ENCODE measurements around the gene SLC9A3.

The SLC9A3 gene

DNA sequence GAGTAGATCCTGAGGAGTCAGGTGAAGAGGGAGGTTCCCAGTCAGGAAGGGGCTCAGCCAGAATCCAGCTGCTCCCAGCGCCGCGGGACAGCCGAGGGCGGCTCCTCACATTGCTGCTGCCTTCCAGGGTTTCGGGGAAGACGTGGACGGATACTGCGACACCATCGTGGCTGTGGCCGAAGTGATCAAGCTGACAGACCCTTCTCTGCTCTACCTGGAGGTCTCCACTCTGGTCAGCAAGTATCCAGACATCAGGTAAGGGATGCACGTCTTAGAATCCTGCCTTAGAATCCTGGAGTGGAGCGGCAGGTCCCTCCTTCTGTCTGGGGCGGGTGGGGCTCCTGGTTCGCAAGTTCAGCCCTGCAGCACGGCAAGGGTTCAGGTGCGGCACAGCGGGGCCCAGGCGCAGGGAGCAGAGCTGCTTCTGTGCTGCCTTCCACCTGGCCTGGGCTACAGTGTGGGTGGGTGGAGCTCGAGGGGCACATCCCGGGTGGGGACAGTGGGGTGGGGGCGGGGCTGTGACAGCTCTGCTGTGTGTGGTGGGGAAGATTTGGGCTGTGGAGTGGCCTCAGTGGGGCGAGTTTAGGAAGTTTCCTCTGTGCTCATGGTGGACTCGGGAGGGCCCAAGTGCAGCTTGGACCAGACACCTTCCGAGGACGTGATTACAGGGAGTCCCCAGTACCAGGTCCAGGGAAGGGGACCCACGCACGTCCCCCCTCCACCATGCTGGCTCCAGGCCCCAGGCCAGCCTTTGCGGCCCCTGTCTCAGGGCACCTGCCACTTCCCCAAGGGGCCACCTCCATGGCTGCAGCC lies 58.5 kb downstream of the SLC9A3 start:
- Histone ChIP-seq H3K4me1 (ENCODE audit: insufficient read depth, low read length) (peaks cover under 1% of the 10 kb centered on the region), H3K36me3 (ENCODE audit: insufficient read depth, low read length) (peaks cover 11% of the 10 kb centered on the region), H3K27ac (ENCODE audit: low read depth, low read length) (no peak overlapping the region), H3K27me3 (ENCODE audit: control insufficient read depth in 1 of 2, insufficient read depth in 2 of 2, low read length in 2 of 2) (no peaks in the 10 kb centered on the region), H3K4me3 (ENCODE audit: low read depth in 1 of 2, low read length in 2 of 2) (no peak overlapping the region), H3K9ac (ENCODE audit: low read length) (no peak overlapping the region), H3K9me3 (ENCODE audit: low read length) (no peaks in the 10 kb centered on the region)

DNA sequence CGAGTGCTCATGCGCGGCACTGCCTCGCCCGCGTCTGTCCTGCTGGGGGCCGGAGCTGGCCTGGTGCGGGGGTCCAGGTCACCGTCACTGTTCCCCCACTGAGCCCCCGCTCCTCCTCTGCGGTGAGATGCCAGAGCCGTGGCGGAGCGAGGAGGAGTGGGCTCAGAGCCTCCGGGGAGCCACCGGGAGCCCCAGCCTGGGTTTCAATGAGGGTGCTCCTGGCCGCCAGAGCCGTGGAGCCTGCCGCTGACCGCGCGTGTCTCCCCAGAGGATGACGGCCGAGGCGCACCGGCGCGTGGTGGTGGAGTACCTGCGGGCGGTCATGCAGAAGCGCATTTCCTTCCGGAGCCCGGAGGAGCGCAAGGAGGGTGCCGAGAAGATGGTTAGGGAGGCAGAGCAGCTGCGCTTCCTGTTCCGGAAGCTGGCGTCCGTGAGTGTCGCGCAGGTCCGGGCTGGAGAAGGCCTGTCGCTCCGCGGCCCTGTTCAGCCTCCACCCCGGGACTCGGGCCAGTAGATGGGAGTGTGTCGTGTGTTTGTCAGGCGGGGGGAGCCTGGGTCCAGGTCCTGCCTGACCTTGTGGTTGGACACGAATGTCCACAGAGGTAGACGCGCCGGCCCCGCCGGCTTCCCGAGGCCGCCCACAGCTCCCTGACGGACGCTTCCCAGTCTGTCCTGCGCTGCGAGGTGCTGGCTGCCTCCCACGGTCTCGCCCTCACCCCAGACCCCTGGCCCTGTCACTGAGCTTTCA lies 59.2 kb downstream of the SLC9A3 start:
- H3K9me3 ChIP-seq (ENCODE audit: low read length): no peaks in the 10 kb centered on the region
- no peaks in the 10 kb centered on the region for H3K27me3 ChIP-seq (ENCODE audit: control insufficient read depth in 1 of 2, insufficient read depth in 2 of 2, low read length in 2 of 2)
- H3K4me3 ChIP-seq (ENCODE audit: low read depth in 1 of 2, low read length in 2 of 2): no peak overlapping the region
- H3K4me1 ChIP-seq (ENCODE audit: insufficient read depth, low read length): no peaks in the 10 kb centered on the region
- H3K36me3 ChIP-seq (ENCODE audit: insufficient read depth, low read length): peaks cover 19% of the 10 kb centered on the region
- H3K9ac ChIP-seq (ENCODE audit: low read length): no peak overlapping the region
- no peak overlapping the region for H3K27ac ChIP-seq (ENCODE audit: low read depth, low read length)

DNA sequence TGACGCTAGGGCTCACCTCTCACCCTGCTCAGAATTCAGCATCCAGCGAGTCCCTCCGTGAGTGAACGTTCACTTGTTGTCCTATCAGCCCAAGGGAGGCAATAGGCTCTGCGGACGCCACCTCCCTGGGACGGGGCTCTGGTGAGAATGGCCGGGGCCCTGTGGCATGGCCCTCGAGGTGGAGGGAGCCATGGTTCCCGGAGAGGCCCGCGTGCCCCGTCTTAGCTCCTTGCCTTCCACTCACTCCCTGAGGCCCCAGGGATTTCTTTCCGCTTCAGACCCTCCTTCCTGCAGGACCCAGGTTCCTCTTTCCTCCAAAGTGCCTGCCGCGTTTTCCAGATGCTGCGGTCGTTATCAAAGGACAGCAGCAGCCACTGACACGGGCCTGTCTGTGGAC lies 59.8 kb downstream of the SLC9A3 start:
- Histone ChIP-seq H3K27ac (ENCODE audit: low read depth, low read length) (no peak overlapping the region), H3K27me3 (ENCODE audit: control insufficient read depth in 1 of 2, insufficient read depth in 2 of 2, low read length in 2 of 2) (no peaks in the 10 kb centered on the region), H3K9me3 (ENCODE audit: low read length) (no peaks in the 10 kb centered on the region), H3K4me3 (ENCODE audit: low read depth in 1 of 2, low read length in 2 of 2) (no peak overlapping the region), H3K9ac (ENCODE audit: low read length) (no peak overlapping the region), H3K4me1 (ENCODE audit: insufficient read depth, low read length) (no peaks in the 10 kb centered on the region), H3K36me3 (ENCODE audit: insufficient read depth, low read length) (peaks cover 24% of the 10 kb centered on the region)

DNA sequence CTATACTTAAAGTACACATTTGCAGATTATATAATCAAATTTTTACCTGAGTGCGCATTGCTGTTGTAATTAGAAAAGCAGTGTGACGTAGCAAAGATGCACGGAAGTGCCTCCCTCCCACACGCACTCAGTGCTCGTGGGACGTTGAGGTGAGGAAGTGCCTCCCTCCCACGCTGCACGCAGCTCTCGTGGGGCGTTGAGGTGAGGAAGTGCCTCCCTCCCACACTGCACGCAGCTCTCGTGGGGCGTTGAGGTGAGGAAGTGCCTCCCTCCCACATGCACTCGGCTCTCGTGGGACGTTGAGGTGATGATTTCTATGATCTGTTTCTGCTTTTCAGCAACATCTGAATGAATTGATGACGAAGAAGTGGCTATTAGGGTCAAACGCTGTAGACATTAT lies 60.3 kb downstream of the SLC9A3 start:
- Histone ChIP-seq H3K4me3 (ENCODE audit: low read depth in 1 of 2, low read length in 2 of 2) (no peak overlapping the region), H3K4me1 (ENCODE audit: insufficient read depth, low read length) (no peaks in the 10 kb centered on the region), H3K9ac (ENCODE audit: low read length) (no peak overlapping the region), H3K27me3 (ENCODE audit: control insufficient read depth in 1 of 2, insufficient read depth in 2 of 2, low read length in 2 of 2) (no peaks in the 10 kb centered on the region), H3K36me3 (ENCODE audit: insufficient read depth, low read length) (peaks cover 28% of the 10 kb centered on the region), H3K27ac (ENCODE audit: low read depth, low read length) (no peak overlapping the region), H3K9me3 (ENCODE audit: low read length) (no peaks in the 10 kb centered on the region)

DNA sequence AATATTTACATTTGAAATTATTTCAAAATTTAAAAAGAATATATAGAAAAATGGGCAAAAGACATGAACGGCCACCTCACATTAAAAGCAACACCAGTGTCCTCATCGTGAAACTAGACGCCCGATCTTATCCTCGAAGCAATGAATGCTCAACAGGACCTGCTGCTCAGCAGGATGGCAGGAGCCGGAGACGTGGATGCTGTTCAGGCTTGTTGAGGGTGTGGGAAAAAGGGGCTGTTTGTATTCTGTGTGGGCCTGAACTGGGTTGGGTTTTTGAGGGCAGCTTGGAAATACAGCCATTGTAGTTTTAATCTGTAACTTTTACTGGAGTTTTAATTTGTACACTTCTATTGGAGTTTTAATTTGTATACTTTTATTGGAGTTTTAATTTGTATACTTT lies 60.9 kb downstream of the SLC9A3 start:
- Histone ChIP-seq H3K27ac (ENCODE audit: low read depth, low read length) (no peak overlapping the region), H3K27me3 (ENCODE audit: control insufficient read depth in 1 of 2, insufficient read depth in 2 of 2, low read length in 2 of 2) (no peaks in the 10 kb centered on the region), H3K9me3 (ENCODE audit: low read length) (no peaks in the 10 kb centered on the region), H3K9ac (ENCODE audit: low read length) (no peak overlapping the region), H3K4me3 (ENCODE audit: low read depth in 1 of 2, low read length in 2 of 2) (no peak overlapping the region), H3K4me1 (ENCODE audit: insufficient read depth, low read length) (no peaks in the 10 kb centered on the region), H3K36me3 (ENCODE audit: insufficient read depth, low read length) (peaks cover 28% of the 10 kb centered on the region)

DNA sequence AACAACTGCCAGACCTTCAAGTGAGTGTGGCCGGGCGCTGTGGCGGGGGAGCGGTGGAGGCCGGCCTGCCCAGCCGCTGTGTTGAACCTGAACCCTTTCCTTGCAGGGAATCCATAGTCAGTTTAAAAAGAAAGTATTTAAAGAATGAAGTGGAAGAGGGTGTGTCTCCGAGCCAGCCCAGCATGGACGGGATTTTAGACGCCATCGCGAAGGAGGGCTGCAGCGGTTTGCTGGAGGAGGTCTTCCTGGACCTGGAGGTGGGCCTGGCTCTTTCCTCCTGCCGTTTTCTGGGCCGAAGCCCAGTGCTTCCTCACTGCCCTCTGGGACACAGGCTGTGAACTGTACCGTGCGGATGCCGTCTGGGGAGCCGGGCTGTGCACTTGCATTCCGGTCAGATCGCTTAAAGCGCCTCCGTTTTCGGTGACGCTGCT lies 62.2 kb downstream of the SLC9A3 start:
- H3K4me1 ChIP-seq (ENCODE audit: insufficient read depth, low read length): no peaks in the 10 kb centered on the region
- H3K9me3 ChIP-seq (ENCODE audit: low read length): no peaks in the 10 kb centered on the region
- H3K27me3 ChIP-seq (ENCODE audit: control insufficient read depth in 1 of 2, insufficient read depth in 2 of 2, low read length in 2 of 2): no peaks in the 10 kb centered on the region
- no peak overlapping the region for H3K27ac ChIP-seq (ENCODE audit: low read depth, low read length)
- H3K36me3 ChIP-seq (ENCODE audit: insufficient read depth, low read length): peaks cover 37% of the 10 kb centered on the region
- H3K9ac ChIP-seq (ENCODE audit: low read length): no peak overlapping the region
- no peak overlapping the region for H3K4me3 ChIP-seq (ENCODE audit: low read depth in 1 of 2, low read length in 2 of 2)

DNA sequence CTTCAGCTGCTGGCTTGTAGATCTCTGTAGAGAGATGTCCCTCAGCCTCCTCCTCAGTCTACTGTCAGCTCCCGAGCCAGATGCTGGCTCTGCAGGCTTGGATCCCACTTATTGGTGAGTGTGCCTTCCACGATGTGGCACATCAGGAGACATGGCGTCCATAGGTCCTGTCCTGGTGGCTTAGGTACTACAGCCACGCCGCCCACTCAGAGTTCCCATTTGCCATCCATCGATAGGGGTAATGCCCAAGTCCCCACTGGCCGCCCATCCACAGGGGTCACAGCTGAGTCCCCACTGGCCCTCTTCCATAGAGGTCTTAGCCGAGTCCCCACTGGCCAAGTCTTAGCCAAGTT lies 64.0 kb downstream of the SLC9A3 start:
- no peak overlapping the region for H3K4me3 ChIP-seq (ENCODE audit: low read depth in 1 of 2, low read length in 2 of 2)
- no peak overlapping the region for H3K27ac ChIP-seq (ENCODE audit: low read depth, low read length)
- H3K27me3 ChIP-seq (ENCODE audit: control insufficient read depth in 1 of 2, insufficient read depth in 2 of 2, low read length in 2 of 2): no peaks in the 10 kb centered on the region
- H3K9ac ChIP-seq (ENCODE audit: low read length): no peak overlapping the region
- H3K4me1 ChIP-seq (ENCODE audit: insufficient read depth, low read length): no peaks in the 10 kb centered on the region
- H3K36me3 ChIP-seq (ENCODE audit: insufficient read depth, low read length): peaks cover 41% of the 10 kb centered on the region
- H3K9me3 ChIP-seq (ENCODE audit: low read length): no peaks in the 10 kb centered on the region

DNA sequence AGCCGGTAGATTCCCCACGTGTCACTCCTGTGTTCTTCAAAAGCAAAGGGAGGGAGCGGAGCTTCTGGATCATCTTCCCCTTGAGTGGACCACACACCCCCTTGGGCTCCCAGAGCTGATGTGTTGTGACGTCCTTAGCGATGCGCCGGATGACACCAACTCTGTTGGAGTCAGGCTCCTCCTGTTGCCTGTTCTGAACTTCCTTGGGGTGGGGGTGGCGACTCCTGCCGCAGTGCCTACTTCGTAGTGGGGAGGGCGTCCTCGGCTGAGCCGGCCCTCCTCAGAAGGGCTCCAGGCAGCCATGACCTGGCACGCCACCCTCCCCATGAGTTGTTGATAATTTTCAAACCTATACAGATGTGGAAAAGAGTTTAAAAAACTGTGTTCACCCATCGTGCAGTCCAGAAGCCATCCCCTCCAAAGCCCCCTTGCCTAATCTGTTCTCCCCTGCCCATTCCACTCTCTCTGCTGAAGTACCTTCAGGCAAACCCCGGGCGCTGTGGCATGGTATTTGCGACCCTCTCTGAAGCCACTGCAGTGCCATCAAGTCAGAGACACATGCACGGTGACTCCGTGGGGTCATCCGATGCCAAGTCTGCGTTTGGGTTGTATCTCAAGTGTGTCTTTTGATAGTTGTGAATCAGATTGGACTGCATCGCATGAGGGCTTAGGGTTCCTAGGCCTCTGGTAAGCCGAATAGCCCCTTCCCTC lies 64.5 kb downstream of the SLC9A3 start:
- no peak overlapping the region for H3K27ac ChIP-seq (ENCODE audit: low read depth, low read length)
- H3K36me3 ChIP-seq (ENCODE audit: insufficient read depth, low read length): peaks cover 46% of the 10 kb centered on the region

DNA sequence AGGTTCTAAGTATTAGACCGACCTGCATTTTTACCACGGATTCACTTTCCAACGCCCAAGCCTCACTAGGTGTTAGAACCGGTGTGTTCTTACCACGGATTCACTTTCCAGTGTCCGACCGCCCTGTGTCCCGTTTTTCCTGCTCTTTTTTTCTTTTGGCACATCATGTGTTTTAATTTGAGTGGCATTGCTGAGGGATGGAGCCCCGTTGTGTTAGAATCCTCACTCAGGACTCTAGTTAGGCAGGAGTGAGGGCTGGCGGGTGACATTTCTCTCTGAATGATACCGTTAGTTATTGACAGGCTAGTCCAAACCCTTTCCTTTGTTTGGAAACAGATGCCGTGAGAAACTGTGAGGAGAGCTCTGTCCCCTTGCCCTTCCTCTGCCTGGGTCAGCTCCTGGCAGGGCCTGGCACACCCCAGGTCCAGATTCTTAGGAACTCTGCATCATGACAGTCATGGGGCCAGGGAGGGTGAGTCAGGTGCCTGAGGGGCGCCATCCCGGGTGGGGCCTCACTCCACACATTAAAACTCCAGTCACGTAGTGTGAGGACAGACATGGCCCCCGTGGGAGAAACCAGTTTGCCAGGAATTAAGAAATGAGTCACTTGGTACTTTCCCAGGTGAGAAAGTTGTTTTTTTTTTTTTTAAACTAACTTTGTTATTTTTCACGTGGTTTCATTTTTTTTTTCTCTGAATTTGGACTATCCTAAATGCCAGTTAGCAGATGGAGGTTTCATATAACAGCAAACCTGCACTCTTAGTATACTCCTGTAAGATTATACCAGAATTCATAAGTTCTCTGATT lies 65.5 kb downstream of the SLC9A3 start:
- Histone ChIP-seq H3K9me3 (ENCODE audit: low read length) (no peaks in the 10 kb centered on the region), H3K27ac (ENCODE audit: low read depth, low read length) (no peak overlapping the region), H3K4me3 (ENCODE audit: low read depth in 1 of 2, low read length in 2 of 2) (no peak overlapping the region), H3K27me3 (ENCODE audit: control insufficient read depth in 1 of 2, insufficient read depth in 2 of 2, low read length in 2 of 2) (no peaks in the 10 kb centered on the region), H3K9ac (ENCODE audit: low read length) (no peak overlapping the region), H3K4me1 (ENCODE audit: insufficient read depth, low read length) (no peaks in the 10 kb centered on the region), H3K36me3 (ENCODE audit: insufficient read depth, low read length) (peaks cover 54% of the 10 kb centered on the region)

More for the DNA sequence above, 64.5 kb downstream of the SLC9A3 start:
- no peak overlapping the region for H3K4me3 ChIP-seq (ENCODE audit: low read depth in 1 of 2, low read length in 2 of 2)
- no peak overlapping the region for H3K9ac ChIP-seq (ENCODE audit: low read length)
- no peaks in the 10 kb centered on the region for H3K27me3 ChIP-seq (ENCODE audit: control insufficient read depth in 1 of 2, insufficient read depth in 2 of 2, low read length in 2 of 2)
- no peaks in the 10 kb centered on the region for H3K9me3 ChIP-seq (ENCODE audit: low read length)
- no peaks in the 10 kb centered on the region for H3K4me1 ChIP-seq (ENCODE audit: insufficient read depth, low read length)

DNA sequence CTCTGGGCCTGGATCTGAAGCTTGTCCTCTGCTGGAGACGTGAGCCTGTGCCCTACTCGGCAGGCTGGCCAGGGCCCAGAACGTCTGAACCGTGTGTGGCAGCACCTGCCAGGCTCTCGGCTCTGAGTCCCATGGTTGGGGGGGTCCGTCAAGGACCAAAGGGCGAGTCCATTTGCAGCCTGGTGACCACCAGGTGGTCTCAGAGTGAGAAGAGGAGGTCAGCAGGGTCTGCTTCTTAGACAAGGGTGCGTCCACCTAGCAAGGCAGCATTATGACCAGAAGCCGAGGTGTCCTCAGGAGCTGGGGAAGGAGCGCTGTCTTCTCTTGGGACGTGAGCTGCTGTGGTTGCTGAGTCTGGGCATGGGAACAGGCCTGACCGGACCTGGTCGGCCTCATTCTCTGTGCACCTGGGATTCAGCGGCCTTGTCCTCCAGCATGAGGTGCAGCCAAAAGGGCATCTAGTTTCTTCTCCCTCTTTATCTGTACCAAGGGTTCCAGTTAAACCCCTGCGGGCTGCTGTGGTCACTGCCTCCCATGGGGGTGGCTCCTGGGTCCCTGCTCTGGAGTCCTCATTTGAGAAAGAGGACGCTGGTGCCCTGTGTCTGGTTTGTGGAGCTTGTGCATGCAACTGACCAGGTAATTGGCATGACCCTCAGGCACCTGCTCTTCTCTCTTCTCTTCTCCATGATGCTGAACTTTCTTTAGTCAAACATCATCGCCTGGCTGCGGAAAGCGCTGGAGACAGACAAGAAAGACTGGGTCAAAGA lies 66.9 kb downstream of the SLC9A3 start:
- no peaks in the 10 kb centered on the region for H3K27me3 ChIP-seq (ENCODE audit: control insufficient read depth in 1 of 2, insufficient read depth in 2 of 2, low read length in 2 of 2)
- H3K4me1 ChIP-seq (ENCODE audit: insufficient read depth, low read length): no peaks in the 10 kb centered on the region
- H3K9ac ChIP-seq (ENCODE audit: low read length): no peak overlapping the region
- no peak overlapping the region for H3K4me3 ChIP-seq (ENCODE audit: low read depth in 1 of 2, low read length in 2 of 2)
- H3K9me3 ChIP-seq (ENCODE audit: low read length): peaks cover under 1% of the 10 kb centered on the region
- H3K27ac ChIP-seq (ENCODE audit: low read depth, low read length): no peak overlapping the region
- H3K36me3 ChIP-seq (ENCODE audit: insufficient read depth, low read length): peaks cover 63% of the 10 kb centered on the region
